ENCODE measurements around the gene CSHL1.
A peak's percentile ranks its signal among the peaks of the same experiment; 100 is the strongest.
"Not testable (repeated sequence)": the region's sequence is repeated elsewhere in the genome, so short reads cannot be mapped to it uniquely, and the experiment has no call there.

CSHL1 gene

DNA sequence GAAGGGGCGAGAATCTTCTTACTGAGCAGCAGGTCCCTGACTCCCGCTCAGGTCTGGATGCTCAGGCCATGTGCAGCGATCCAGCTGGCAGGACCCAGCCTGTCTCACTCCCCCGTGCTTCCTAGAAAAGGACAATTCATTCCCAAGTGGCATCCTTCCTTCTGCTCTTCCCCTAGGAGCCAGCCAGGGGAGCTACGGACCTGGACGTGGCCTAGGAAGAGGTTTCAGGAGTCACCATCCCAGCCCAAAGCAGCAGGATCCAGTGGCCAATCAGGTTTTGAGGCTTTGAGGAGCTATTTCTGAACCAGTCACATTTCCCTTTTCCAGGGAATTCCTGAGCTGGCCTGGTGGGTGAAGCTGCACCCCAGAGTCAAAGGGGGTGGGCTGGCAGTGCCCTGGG, 28.8 kb upstream of the CSHL1 start:
- no peak for DNase-seq

DNA sequence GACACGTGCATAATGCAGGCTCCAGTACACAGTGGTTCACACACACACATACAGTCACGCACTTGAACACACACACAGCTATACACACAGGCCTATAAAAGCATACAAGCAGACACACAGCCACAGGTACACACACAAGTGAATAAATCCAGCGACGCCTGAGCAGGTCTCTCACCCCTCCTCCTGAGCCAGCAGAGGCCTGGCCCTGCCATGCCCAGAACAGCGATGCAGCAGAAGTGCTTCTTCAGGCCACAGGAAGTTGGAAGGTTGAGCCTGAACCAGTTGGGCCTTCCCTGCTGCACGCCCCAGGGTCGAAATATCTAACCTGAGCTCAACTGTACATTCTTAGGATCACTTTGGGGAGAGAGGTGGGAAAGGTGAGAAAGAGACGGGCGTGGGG, 28.3 kb upstream of the CSHL1 start:
- no peak for DNase-seq

DNA sequence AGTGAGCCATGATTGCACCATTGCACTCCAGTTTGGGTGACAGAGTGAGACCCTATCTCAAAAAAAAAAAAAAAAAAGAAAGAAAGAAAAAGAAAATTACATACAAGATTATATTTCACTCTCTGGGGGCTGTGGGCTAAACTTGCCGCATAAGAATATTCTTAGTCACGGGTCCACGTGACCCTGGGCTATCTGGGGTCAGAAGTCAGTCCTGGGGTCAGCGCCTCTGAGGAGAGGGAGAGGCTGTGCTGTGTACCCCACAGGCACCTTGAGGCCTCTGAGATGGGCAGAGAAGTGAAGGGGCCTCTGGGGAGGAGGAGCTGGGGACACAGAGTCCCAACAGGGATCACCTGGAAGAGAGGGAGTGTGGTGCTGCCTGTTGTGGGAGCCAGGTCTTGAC, 26.9 kb upstream of the CSHL1 start:
- no peak for DNase-seq

DNA sequence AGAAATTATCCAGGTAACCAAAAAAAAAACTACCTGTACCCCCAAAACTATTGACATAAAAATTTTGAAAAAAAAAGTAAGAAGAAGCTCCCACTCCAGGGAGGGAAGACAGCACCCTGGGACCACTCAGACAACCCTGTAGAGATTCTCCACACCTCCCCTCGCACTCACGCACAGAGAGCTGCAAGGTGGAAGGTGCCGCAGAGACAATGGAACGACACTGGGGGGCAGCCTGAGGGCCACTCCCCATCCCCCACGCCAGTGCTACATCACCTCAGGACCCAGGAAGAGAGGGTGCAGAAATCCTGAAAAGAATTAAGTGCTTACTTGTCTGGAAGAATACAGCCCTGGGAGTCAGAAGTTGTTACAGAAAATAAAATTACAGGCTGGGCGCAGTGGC, 26.3 kb upstream of the CSHL1 start:
- no peak for DNase-seq

DNA sequence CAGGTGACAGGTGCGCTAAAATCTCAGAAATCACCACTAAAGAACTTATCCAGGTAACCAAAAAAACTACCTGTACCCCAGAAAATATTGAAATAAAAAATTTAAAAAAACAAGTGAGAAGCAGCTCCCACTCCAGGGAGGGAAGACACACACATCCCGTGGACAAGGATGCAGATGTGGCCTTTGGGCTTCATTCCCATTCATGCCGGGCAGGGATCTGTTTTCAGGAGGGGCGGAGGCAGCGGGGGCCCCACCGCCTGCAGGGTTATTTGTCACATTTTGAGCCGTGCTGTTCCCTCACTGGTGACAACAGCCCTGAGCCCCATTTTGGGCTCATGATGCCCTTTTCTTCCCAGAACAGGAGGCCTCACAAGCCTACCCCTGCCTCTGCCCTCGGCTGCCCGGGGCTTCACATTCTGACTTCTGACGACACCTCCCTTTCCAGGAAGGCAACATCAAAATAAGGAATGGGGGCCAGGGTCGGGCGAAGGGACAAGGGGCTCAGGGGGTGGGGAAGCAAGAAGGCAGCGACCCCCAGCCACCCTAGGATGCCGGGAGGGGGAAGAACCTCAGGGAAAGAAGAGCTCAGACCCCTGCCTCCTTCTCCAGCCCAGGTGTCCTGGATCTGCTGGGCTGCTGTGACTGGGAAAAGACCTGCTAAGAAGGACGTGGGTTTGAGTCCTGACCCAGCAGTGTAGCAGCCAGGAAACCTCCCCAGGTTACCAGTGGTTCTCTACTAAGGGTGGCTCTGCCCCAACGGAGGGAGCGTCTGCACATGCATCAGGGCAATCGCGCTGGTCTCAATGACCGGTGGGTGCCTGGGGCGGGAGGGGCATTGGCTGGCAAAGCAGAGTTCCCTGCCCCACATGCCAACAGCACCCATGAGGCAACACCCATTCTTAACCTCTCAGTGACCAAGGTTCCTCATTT, 23.4 kb upstream of the CSHL1 start:
- DNase-seq: no peak

GRCh38 chr17:63933598-63933997, 22.5 kb upstream of the CSHL1 start:
- DNase-seq: no peak

DNA sequence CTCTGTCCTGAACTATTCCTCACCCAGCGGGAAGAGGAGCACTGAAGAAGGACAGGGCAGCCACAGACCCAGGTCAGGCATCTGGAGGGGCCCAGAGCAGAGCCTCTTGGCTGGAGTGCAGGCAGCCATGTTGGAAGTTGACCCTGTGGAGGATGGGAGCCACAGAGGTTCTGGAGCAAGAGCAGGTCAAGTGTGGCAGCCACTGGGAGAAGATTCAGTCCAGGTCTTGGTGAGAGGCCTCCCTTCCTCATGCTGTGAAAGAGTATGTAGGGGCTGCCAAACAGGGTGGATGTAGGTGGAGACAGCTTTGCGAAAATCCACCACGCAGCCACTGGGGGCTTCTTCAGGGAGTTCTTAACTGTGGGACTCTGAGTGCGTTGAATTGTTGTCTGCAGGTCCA, 21.7 kb upstream of the CSHL1 start:
- DNase-seq: no peak

DNA sequence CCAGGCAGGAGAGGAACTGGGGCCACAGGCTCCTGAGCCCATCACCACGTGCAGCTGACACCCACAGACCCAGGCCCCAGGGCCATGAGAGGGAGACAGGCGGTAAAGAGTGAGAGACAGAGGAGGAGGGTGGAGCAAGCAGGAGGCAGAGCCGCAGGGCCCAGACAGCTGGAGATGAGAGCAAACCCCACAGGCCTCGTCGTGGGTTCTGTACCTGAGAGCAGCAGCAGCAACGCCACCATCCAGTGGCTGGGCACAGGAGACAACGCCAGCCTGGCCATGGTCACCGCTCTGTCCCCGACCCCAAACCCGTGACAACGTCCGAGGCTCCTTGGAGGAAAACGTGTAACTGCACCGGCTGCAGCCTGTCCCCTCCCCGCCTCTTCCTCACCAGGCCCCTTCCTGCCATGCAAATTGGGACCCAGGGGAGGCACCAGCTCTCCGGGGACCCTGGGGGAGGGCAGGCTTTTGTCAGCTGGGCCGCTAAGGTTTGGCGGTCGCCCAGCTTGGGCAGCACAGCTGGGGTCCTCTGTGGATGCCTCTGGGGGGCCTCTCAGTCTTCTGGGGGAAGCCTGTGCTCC, 21.0 kb upstream of the CSHL1 start, which contains the start of gene CD79B:
CD79B (minus strand) TSS at position 351 of the 581 bp plus-strand sequence; CDS start at position 281, 70 bp downstream.
- DNase-seq: no peak

DNA sequence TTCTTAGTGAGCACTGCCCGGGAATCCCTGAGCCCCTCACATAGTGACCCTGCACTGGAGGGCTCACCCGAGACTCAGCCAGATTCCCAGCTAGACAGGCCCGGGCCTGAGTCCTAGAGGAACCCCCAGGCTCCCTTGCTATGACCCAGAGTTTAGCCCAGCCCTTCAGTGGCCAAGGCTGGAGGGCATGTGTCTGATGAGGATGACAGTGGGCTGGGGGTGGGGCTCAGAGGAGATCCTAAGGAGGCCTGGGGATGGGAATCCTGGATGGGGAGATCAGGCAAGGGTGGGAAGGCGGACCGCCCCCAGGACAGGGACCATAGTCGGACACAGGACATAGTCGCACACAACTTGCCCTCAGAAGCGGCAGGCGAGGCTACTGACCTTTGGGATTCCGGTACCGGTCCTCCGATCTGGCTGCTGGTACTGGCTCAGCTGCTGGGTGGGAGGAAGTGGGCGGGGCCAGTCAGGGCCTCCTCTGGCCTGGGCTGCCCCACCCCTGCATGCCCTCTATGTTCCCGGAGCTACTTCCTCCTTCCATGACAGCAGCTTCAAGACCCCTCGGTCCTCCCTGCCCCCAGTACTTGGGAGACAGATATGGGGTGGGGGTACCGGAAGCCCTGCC, 20.0 kb upstream of the CSHL1 start:
- DNase-seq: no peak

DNA sequence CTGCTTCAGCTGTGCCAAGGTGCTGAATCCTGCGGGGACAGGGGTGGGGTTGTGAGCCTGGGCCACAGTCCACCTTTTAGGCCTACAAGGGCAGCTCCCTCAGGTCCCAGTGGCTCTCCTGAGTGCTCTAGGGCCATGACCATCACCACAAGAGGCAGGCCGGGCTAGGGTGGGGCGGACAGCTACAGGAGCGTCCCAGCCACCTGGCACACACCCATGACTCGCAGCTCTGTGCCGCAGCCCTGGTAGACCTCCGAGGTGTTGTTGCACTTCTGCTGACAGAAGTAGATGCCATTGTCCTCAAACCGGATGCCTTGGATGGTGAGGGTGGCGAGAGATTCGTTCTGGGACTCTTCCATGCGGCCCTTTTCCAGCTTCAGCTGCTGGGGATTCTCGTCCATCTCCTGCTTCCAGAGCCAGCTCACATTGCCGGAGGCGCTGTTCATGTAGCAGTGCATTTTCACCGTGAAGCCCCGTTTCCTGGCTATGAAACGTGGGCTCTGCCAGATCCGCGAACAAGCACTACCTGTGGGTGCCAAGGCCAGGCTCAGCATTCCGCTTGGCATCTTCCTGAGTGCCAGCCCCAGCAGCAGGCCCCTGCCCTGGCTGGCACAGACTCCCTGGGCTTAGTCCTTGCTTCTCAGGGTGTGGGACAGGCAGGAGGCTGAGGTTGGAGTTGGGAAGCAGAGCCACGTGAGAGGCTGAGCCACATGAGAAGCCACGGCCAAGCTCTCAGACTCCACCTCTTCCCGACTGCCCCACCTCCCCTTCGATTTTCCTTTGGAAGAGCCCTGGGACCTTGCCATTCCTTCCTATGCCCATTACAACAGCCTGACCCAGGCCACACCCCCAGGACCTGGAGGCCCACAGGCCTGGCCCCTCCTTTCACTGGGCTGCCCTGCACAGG, 19.1 kb upstream of the CSHL1 start:
- DNase-seq: no peak

DNA sequence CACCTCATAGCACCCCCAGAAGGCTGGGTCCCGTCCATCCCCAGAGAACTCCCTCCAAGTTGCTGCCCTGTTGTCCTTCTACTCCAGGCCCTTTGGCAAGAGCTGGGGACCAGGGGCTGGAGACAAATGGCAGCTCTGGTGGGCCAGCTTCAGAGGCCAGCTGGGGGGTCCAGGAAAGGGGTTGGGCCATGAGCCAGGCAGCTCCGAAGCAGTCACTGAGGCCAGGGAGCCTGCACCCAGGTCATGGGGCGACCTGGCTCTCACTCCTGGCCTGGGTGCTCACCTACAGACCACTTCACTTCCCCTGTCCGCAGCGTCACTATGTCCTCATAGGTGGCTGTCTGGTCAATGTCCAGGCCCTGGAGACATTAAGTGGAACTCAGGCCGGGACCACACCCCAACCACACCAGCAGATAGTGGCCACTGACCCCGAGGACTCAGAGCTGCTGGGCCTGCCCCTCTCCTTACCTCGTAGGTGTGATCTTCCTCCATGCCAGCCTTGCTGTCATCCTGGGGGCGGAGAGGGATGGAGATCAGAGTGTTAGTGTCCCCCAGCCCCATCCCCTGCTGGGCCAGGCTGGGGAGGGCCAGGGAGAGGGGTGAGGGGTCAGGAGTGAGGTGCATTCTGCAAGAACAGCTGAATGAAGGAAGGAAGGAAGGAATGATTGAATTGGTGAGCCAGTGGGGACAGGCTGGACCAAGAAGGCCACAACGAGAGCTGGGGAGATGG, 18.1 kb upstream of the CSHL1 start:
- DNase-seq: no peak

DNA sequence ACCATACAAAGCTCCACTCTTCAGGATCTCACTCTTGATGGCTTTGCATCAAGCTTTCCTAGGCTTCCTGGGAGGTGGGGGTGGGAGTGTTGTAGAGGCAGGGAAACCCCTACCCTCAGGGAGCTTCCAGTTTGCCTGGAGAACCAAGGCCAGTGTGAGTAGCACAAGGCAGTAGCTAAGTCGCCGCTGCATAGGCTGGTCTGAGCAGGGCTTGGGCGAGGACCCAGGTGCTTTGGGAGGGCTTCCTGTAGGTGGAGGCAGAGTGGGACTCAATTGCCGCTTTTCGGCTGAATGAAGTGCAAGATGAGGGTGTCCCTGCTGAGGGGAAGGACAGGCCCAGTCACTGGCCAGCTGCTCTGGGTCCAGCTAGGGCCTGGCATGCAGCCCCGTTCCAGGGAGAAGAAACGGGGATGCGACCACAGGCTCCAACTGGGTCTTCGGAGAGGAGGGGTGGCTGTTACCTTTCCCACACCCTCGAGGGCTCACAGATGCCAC, 17.2 kb upstream of the CSHL1 start:
- no peak for DNase-seq

DNA sequence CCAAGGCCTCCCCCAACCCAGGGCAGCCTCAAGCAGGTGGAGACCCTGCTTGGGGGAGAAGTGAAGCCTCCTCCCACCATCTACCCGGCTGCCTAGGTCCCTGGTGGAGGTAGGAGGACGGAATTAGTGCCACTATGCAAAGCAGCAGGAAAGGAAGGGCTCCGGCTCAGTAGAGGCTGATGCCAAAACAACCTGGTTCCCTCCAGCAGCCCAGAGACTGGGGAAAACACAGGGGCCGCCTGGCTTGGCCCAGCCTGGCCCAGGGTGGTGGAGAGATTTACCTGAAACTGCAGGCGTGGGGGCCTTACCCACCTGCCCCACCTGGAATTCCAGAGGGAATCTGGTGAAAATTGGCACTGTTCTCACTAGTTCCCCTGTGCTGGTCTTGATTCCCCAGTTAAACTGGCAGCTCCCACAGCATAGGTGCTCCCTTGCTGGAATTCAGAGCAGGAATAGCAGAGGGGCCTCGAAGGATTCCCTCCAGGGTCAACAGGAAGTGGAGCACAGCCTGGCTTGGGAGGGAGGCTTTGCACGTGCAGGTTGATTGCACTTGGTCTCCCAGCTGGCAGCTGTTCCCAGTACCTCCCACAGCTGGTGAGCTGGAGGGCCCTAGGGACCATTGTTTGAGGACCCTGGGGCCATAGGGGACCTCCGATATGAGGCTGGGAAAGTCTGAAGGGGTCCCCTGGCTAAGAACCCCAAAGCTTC, 16.6 kb upstream of the CSHL1 start:
- no peak for DNase-seq

DNA sequence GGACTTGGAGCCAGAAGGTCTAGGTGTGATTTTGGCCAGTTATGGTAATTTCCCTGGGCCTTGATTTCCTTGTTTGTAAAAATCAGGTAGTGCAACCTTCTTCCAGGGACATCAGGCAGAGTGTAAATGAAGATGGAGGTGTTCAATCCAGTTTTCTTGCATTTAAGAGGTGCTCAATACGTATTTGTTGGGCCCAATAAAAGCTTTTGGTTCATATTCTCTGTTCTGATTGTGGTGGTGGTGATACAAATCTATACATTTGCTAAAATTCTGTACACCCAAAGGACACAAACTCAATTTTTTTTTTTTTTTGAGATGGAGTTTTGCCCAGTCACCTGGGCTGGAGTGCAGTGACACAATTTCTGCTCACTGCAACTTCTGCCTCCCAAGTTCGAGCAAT, 15.1 kb upstream of the CSHL1 start:
- no peak for DNase-seq

DNA sequence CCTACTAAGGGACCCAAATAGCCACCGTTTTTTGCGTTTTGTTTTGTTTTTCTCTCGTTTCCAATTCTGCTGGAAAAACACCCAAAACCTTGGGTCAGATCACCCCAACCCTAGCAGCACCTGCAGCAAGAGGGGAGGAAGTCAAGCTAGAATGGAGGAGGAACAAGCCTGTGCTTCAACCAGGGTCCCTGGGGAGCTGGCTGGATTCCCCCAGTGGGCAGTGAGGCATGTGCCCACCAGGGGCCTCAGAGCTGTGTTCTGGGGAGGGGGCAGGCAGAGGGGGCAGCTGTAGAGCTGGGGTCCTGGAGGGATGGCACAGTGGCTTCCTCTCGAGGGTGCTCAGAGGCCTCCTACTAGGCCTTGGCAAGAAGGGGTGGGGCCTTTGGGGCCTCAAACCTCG, 14.6 kb upstream of the CSHL1 start:
- no peak for DNase-seq

DNA sequence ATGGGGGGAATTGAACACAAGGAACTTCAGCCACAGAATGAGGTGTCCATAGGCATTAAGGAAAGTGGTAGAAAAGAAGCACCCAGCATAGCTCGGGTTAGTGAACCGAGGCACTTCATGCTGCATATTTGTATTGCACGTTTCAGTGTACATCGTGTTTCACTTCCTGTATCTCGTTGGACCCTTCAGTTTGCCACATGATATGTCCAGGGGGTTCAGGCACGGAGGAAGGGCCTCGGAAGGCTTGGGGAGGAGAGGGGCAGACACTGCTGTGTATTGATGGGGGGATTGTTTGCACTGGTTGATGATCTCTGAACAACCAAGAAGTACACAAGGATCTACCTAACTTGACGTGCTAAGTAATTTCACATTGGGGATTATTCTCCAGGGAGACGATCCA, 11.3 kb upstream of the CSHL1 start:
- not testable (repeated sequence) for DNase-seq

DNA sequence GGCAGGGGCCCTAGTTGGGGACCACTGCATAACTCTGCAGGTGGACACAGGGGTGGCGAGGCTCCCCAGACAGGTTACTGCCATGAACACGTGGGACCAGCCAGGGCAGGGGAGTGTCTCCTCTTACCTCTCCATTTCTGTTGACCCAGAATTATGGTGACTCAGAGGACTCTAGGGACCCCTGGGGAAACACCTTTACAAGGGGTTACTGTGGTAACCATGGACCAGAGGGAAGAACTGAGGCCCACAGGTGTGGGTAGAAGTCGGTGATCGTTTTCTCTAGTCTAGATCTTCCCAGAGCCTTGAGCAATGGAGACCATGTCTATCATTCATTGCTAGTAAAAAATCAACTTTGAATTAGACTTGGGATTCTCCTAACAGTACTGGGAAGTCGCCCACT, 9.7 kb upstream of the CSHL1 start:
- not testable (repeated sequence) for DNase-seq

DNA sequence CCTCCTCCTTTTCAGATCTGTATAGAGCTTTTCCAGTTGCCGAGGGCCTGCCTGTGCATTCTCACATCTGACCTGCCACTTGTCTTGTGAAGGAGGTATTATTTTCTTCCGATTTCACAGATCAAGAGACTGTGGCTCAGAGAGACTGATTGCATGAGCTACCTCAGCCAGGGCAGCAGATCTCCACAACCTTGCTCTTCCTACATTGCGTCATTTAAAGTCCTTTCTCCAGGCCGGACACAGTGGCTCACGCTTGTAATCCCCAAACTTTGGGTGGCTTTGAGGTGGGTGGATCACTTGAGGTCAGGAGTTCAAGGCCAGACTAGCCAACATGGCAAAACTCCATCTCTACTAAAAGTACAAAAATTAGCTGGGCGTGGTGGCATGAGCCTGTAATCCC, 9.0 kb upstream of the CSHL1 start:
- DNase-seq: not testable (repeated sequence)

DNA sequence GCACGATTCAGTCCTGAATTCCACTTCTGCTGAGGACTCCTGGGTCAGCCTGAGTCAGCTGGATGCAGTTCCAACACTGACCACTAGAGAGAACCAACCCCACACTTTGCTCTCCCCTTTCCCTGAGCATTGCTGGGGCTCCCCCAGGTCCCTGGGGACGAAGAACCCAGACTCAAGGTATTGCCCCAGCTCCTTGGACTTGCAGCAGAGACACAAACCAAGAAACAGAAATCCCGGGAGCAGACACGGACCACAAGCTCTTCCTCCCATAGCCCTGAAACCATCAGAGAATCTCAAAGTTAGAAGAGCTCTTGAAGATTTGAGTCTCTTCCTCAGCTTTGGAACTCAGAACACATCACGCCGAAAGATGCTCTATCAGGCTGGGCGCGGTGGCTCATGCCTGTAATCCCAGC, 8.3 kb upstream of the CSHL1 start:
- DNase-seq: peak; percentile 79

DNA sequence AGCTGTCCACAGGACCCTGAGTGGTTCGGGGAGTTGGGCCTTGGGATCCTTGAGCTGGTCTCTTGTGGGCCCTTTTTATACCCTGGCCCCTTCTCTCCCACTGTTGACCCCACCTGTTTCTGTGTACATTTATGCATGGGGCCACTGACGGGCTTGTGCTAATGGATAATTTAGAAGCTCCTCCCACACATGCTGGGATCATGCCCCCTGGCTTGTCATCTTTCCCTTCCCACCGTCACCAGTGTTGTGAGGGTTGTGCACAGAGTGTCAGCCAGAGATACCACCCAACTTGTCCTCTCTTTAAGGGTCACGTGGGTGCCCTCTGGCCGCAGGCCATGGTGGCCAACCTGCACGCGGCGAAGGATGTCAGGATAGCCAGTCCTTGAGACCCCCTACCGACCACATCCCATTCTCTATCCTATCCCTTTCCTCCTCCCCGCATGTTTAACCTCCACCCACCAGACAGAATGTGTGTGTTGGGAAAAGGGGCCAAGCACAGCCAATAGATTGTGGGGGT, 7.8 kb upstream of the CSHL1 start, which contains the start of gene GH1:
GH1 (minus strand) TSS at position 51 of the 517 bp plus-strand sequence. CDS start 63 bp downstream, outside the sequence.
- not testable (repeated sequence) for DNase-seq

DNA sequence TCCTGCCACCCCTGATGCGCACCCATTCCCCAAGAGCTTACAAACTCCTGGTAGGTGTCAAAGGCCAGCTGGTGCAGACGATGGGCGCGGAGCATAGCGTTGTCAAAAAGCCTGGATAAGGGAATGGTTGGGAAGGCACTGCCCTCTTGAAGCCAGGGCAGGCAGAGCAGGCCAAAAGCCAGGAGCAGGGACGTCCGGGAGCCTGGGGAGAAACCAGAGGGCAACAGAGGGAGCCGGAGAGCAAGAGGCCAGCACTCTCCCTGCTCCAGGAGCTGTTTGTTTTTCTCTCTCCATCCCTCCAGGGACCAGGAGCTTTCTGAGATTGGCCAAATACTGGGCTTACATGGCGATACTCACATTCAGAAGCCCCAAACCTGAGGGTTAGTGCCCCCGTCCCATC, 7.2 kb upstream of the CSHL1 start:
- no peak for DNase-seq

Measured in eye (tissue), 1 donor.